Stimulated activated CD4-positive, alpha-beta T cell treated with anti-CD3 and anti-CD28 coated beads, Interleukin-1b, Interleukin-23, amount 100 ng/mL, for 1 hour (primary cell): ENCODE data around the gene NPPA.
"Not testable (repeated sequence)": the region's sequence is repeated elsewhere in the genome, so short reads cannot be mapped to it uniquely, and the experiment has no call there.

Experiments used
- DNase-seq, 2 donors: peaks; one replicate each; pipeline ENCODE4 v3.0.0-alpha.2; 2020; ENCODE audit warnings: low read depth in 2 of 2

The NPPA gene

DNA sequence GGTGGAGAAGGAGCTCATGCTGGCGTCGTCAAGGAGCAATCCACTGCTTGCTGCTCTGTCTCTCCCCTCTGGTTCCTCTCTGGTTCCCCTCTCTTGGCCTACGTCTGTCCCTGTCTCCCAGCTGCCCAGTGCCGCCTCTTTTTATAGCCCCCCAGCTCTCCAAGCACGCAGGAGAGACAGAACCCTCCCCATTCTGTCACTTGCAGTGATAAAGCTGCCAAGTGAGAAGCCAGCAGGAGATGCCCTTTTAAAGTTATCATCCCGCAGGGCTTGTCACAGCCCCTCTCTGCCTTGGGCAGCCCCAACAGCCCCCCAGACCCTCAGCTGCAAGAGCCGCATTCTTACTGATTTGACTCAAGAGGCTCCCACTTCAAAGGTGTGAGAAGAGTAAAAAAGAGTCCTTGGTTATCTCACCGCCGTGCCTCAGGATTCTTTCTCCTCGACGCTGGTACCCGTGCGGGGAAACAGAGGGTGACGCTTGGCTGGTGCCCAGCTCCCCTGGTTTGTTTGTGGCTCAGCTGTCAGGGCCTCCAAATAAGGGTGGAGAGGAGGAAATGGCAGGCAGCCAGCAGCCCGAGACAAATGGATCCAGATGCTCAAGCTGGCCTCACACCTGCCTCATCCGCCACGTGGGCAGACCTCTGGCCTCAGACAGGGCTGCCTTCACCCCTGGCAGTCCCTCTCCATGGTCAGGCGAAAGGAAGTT is at the start of gene NPPA:
NPPA (minus strand) TSS at position 117 of the 706 bp plus-strand sequence; CDS start at position 18, 99 bp downstream.
- DNase-seq = no peak

DNA sequence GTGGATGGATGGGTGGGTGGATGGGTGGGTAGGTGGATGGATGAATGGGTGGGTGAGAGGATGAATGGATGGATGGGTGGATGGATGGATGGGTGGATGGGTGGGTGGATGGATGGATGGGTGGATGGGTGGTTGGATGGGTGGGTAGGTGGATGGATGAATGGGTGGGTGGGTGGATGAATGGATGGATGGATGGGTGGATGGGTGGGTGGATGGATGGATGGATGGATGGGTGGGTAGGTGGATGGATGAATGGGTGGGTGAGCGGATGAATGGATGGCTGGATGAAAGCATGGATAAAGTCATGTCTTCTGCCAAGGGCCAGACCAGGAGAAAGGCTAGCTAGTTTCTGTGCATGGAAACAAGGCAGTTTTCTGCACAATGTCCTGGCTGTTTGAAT is 46.9 kb upstream of the NPPA start:
- not testable (repeated sequence) for DNase-seq

DNA sequence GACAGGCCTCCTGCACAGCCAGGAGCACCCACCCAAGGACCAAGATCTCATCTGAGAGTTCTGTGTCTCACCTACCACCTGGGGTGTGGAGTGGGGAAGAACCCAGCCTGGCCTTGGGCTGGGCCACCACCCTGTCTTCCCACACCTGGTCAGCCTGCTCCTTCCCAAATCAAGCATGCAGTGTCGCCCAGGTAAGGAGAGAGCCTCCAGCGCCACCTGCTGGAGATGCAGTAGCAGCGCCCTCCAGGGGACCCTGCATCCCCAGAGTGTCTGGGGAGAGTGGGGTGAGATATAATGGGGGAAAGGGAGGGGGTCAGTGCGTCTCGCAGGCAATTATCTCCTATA is 46.3 kb upstream of the NPPA start:
- peak; percentile 41 to 61 for DNase-seq

DNA sequence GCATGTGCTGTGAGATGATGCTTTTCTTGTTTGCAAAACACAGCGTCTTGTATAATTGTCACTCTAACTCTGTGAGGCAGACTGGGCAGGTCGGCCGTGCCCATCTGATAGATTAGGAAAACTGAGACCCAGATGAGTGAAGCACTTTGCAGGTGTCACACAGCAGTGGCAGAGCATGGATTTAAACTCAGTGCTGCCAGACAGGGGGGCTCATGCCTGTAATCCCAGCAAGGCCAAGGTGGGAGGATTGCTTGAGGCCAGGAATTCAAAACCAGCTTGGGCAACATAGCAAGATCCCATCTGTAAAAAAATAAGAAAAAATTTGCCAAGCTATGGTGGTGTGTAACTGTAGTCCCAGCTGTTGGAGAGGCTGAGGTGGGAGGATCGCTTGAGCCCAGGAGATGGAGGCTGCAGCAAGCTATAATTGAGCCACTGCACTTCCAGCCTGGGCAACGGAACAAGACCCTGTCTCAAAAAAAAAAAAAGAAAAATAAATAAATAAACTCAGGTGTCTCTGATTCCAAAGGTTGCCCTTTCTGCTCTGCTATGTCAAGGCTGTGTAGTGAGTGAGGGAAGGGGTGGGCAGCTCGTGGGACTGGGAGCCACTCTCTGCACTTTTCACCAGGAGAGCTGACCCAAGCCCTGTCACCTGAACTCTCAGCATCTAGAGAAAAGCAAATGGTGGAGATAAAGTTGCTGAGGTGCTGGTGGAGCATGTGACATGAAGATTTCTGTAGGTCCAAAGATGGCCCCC is 44.0 kb upstream of the NPPA start:
- no peak for DNase-seq

DNA sequence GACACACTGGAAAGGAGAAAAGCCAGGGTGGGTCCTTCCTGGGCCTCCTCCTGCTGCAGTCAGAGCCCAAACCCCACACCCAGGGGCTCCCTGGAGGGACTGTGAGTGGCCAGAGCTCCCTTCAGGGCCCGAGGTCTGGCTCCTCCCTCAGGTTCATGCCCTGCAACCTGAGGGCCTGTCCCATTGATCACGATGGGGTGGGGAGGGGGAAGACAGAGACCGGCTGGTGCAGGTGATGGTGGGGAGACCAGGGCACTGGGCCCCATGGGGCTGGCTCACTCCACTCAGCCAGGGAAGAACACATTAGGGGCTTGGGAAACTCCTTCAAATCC is 41.3 kb upstream of the NPPA start:
- DNase-seq = no peak

DNA sequence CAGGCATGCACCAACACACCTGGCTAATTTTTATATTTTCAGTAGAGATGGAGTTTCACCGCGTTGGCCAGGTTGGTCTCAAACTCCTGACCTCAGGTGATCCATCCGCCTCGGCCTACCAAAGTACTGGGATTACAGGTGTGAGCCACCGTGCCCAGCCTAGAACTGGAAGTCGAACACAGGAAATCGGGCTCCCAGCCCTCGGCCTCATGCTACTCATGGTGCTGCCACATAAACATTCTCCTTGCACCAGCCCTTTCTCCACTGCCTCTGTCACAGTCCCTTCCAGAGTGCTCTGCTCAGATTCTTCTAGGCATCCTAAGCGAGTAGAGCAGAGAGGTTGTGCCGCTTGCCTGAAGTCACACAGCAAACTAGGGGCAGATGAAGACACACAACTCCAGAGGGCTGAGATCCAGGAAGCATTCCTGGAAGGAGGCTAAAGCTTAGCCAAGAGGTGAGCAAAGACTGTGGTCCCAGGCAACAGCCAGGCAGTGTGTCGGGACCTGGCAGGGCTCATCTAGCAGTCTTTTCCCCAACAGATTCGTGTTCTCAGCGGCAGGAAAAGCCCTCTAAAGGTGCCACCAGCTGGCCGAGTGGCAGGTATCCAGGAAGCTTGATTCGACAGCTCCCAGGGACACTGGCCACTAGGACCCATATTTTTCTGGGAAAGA is 40.8 kb upstream of the NPPA start:
- DNase-seq = no peak

DNA sequence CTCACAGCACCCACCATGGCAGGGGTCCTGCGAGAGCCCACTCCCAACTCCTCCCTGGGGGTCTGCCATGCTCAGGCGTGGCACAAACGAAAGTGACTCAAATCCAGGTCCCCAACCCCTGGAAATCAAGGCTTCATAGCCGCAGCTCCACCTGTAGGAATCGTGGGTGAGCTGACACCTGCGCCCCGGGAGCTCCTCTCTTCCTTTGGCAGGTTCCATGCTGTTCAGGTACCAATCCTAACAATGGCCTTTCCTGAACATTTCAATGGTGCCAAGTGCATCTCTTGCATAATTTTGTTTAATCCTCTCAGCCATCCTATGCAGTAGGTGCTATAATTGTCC is 40.1 kb upstream of the NPPA start:
- no peak for DNase-seq

DNA sequence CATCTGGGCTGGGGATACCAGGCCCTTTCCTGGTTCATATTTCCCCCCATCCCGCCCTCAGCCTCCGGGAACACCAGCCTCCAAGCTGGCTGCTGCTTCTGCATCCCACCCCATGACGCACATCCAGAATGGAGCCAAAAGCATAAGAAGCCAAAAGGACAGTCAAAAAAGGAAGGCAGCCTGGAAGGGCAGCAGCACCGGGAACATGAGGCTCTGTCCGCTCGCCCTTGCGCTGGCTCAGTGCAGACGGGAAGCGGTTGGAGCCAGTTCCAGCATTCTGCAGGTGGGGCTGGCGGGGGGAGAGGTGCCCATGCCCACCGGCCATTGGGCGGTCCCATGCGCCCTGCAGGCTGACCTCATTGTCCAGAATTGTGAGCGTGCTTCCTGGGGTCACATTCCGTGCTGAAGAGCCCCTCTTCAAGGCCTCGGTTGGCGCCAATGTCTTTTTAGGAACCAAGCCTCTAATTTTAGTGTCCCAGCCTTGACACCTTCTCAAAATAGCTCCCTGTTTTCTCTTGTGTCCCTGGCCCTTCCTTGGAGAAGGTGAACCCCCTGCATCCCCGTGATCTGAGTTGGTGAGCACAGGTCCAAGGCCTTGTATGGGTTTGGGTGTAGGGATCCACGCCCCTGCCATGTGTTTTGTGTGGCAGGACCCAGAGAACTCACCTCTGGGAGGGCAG is 39.5 kb upstream of the NPPA start:
- DNase-seq = no peak

DNA sequence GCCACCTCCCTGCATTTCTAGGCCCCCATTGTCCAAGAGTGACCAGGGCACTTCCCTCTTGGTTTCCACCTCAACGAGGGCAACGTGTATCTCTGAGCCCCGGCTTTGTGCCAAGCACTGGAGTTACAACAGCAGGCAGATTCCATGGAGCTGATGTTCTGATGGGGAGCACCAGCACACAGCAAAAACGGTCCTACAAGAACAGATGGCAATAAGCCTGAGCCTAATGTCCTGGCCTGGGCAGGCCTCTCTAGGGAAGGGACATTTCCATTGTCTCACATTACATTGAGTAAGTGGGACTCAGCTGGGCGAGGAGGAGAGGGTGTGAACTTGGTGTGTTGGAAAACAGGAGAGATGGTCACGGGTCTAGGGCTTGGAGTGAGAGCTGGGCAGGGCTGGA is 38.3 kb upstream of the NPPA start:
- DNase-seq = no peak

DNA sequence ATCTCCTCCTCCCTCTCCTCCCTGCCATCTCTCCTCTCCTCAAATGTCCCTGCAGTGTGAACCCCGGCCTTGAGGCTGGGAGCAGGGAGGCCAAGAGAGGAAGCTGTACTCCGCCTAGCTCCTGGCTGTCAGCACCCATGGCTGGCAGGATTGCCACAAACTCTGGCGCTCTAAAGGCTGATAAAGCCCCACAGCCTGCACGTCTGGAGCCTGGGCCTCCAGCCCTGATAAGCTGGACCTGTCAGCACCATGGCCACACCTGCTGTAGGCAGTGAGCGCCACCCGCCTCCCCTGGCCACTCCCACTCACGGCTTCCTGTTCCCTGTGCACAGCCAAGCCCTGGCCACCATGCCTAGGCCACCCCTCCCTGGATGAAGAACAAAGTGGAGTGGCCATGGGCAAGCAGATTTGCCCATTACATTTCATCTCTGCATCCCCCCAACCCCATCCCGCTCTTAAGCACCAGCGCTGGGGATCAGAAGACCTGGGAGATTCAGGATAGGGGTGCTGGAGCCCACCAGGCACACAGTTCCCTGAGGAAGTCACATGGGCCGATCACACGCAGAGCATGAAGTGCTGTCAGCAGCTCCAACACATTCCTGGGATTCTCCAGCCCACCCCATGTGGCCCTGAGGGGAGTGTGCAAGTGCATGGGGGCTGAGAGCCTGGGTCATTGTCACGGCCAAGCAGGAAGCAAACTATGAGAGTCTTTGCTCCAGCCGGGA is 35.4 kb upstream of the NPPA start:
- DNase-seq = no peak

DNA sequence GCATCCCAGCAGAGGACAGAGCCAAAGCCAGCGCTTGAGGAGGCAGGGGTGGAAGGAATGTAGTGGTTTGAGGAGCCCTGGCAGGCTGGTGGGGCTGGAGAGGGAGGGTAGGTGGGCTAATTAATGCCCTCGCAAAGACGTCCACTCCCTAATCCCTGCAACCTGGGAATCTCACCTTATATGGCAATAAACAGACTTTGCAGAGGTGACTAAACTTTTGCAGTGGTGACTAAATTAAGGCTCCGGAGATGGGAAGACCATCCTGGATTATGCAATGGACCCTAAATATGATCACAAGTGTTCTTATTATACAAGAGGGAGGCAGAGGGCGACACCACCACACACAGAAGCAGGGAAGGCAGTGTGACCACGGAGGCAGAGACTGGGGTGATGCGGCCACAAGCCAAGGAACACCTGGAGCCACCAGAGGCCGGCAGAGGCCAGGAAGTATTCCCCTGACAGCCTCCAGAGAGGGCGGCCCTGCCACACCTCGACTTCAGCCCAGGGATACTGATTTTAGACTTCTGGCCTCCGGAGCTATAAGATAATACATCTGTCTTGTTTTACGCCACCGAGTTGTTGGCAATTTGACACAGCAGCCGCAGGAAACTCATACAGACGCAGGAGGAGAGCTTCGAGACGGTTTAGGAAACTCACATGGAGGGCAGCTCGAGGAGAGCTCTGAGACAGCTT is 34.3 kb upstream of the NPPA start:
- no peak for DNase-seq

DNA sequence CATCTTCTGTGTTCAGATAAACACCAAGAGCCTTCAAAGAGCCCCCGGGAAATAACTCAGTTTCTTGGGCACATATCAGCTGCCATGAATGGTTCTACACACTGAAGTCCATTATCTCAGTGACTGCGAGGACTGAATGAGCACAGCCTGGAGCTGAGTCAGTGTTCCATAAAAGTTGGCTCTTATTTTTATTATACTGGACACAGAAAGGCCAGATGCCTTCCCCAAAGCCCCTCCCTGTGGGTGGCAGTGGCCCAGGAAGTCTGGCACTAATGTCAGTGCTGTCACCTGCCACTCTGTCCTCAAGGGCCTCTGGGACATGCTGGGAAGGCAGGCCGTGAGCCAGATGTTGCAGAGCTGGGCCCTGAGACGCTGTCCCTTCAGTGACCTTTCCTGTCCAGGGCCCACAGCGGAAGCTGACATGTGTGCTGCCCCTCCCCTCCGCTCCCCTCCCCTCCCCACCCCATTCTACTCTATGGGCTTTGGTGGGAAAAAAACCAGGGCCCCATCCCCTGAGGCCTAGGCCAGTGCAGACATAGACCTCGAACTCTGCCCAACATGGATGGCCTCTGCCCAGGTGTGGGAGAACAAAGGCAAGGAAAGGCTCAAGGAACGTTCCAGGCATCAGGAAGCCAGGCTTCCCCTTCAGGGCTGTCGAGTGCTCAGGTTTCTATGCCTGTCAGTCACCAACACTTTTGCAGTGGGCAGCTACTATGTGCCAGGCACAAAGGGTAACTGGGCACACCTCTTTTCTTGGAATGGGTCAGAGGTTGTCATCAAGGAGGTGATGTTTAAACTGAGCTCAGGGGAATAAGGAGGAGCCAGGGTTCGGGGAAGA is 33.5 kb upstream of the NPPA start:
- no peak for DNase-seq

DNA sequence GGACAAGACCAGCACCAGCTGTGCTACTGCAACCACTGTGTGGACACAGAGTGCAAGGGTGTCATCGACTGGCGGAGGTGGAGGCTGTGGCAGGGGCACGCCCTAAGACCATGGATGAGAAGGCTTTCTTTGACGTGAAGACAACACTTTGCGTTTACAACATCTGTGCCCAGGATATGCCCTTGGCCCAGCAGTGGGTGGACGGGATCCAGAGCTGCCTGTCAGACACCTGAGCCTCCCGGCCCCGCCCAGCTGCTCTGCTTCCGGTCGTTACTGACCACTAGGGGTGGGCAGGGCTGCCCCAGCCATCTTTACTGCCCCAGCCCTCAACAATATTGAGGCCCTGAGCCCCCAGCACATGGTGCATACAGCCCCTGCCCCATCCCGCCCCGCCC is 32.6 kb upstream of the NPPA start:
- no peak for DNase-seq

DNA sequence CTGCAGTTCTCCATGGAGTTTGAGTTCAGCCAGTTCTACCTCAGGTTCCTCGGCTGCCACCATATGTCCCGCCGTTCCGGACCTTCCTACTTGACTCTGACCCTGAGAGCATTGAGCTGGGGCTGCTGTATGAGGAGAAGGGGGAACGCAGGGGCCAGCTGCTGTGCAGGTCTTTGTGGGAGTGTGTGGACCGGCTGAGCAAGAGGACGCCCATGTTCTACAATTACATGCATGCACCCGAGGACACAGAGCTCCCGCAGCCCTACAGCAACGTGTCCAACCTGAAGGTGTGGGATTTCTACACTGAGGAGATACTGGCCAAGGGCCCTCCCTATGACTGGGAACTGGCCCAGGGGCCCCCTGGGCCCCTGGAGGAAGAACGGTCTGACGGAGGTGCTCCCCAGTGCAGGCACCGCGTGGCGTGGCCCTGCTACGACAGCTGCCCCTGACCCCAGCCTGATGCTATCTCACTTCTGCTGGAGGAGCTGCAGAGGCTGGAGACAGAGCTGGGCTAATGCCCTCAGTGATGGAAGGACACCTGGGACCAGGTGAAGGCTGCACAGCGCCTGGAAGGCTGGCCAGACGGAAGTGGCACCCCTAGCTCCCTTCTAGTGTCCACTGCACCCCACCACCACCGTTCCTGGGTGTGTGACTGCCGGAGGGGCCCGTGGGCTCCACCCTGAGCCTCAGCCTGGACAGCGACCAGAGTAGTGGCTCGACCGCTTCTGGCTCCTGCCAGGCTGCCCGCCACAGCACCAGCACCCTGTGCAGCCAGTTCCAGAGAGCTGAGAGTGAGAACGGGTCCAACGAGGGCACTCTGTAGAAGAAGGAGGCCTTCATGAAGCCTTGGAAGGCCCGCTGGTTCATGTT is 32.0 kb upstream of the NPPA start:
- DNase-seq = no peak

DNA sequence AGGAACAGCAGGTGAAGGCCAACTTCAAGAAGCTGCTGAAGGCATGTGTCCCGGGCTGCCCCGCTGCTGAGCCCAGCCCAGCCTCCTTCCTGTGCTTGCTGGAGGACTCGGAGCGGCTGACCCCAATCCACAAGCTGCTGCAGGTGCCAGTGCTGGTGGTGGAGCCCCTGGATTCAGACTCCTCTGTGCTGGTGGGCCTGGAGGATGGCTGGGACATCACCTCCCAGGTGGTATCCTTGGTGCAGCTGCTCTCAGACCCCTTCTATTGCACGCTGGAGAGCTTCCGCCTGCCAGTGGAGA is 31.3 kb upstream of the NPPA start:
- no peak for DNase-seq

DNA sequence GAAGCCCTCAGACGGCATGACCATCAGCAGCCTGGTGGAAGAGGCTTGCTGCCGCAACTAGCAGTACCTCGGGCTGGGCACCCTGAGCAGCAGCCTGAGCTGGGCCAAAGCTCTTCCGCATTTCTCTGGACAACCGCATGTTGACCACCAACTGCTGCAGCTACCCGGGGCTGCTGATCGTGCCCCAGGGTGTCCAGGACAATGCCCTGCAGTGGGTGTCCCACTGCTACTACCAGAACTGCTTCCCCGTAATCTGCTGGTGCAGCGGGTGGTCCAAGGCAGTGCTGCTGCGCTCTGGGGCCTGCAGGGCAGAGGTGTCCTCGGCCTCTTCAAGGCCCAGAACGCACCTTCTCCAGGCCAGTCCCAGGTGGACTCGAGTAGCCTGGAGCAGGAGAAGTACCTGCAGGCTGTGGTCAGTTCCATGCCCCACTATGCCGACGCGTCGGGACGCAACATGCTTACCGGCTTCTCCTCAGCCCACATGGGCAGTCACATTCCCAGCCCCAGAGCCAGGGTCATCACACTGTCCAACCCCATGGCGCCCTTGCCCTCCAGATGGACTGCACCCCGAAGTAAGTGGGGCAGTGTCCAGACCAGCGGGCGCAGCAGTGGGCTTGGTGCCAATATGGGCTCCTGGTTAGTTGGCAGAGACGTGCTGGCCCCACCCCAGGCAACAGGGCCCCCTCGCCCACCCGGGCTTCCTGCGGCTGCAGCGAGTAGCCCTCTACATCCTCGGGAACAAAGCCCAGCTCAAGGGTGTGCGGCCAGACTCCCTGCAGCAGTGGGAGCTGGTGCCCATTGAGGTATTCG is 30.7 kb upstream of the NPPA start:
- DNase-seq = no peak

DNA sequence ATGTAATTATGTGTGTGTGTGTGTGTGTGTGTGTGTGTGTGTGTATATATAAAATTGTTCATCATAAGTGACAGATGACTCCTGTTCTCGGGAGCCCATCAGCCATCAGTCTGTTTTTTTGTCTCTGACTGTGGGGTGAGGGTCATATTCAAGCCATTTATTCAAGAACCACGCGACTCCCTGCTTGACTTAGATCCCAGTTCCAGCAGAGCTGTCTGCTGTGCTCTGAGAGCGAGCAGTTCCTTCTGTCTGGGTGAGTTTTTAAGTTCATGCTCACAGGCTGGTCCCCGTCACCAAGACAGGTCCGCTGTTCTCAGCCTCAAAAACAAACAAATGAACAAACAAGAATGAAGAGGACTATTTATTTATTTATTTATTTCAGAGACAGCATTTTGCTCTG is 29.5 kb upstream of the NPPA start:
- DNase-seq = no peak

DNA sequence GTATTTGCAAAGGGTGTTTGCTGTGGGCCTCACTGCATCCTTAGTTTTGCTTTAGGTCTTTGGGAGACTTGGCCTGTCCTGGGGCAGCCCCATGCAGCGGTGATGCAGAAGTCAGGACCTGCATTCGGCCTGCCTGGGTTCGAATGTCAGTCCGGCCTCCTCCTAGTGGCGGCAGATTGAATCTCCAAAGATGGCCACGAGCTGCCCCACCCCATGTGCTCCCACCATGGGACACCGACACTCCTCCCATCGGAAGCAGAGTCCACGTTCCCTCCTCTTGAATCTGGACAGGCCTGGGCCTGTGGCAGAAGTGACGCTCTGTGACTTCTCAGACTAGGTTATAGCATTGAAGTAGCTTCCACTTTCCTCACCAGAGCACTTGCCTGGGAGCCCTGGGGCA is 27.5 kb upstream of the NPPA start:
- no peak for DNase-seq

DNA sequence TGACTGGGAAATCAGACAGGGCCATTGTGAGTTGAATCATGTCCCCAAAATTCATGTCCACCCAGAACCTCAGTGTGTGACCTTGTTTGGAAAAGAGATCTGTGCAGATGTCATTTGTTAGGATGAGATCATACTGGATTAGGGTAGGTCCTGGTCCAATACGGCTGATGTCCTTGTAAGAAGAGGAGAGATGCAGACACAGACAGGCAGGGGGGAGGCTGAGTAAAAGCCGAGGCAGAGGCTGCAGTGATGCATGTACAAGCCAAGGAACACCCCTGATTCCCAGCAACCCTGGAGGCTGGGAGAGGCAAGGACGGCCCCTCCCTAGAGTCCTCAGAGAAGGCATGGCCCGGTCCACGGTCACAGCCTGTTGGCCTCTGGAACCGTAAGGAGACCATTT is 27.0 kb upstream of the NPPA start:
- DNase-seq = no peak
